SW 1271 (cell line): ENCODE measurements around the gene LRP2BP.

Source experiments
- DNase-seq, 2 experiments: peaks; one replicate each; lab custom pipeline; 2025; lab: John Stamatoyannopoulos, UW

Gene LRP2BP

GRCh38 chr4:185395238-185395955 lies at the start of gene LRP2BP:
Gene LRP2BP (minus strand): TSS chr4:185395924. CDS start chr4:185378186, 17,738 bp downstream.
- no peak for DNase-seq

GRCh38 chr4:185445209-185445608 lies 49.5 kb upstream of the LRP2BP start:
- DNase-seq, result no peak

GRCh38 chr4:185441479-185441878 lies 45.8 kb upstream of the LRP2BP start:
- no peak for DNase-seq

- no peak for DNase-seq
Observed at GRCh38 chr4:185437809-185438208, 42.1 kb upstream of the LRP2BP start.

- no peak for DNase-seq
Observed at GRCh38 chr4:185435466-185435865, 39.7 kb upstream of the LRP2BP start.

GRCh38 chr4:185429660-185430059 lies 33.9 kb upstream of the LRP2BP start:
- DNase-seq, result no peak

- no peak for DNase-seq
Observed at GRCh38 chr4:185426960-185427688, 31.4 kb upstream of the LRP2BP start.

- peak; percentile 56 to 88 for DNase-seq
Observed at GRCh38 chr4:185425647-185426352, 30.1 kb upstream of the LRP2BP start, which contains the start of gene UFSP2. Gene UFSP2 (minus strand): TSS chr4:185425964. CDS start chr4:185425868, 96 bp downstream.

GRCh38 chr4:185424905-185425646 lies 29.4 kb upstream of the LRP2BP start:
- peak in 1 of 2 experiments; percentile 57 for DNase-seq

GRCh38 chr4:185421366-185422124 lies 25.8 kb upstream of the LRP2BP start:
- DNase-seq, result no peak

GRCh38 chr4:185416955-185417354 lies 21.2 kb upstream of the LRP2BP start:
- DNase-seq, result no peak

- DNase-seq, result no peak
Observed at GRCh38 chr4:185412412-185412811, 16.7 kb upstream of the LRP2BP start.

- DNase-seq, result no peak
Observed at GRCh38 chr4:185411849-185412248, 16.1 kb upstream of the LRP2BP start.

GRCh38 chr4:185408432-185408831 lies 12.7 kb upstream of the LRP2BP start:
- DNase-seq, result no peak

GRCh38 chr4:185405296-185405999 lies 9.7 kb upstream of the LRP2BP start:
- no peak for DNase-seq

- DNase-seq, result no peak
Observed at GRCh38 chr4:185404031-185404430, 8.3 kb upstream of the LRP2BP start.

GRCh38 chr4:185399466-185399865 lies 3.7 kb upstream of the LRP2BP start:
- DNase-seq, result no peak

- no peak for DNase-seq
Observed at GRCh38 chr4:185398618-185399017, 2.9 kb upstream of the LRP2BP start.

GRCh38 chr4:185396724-185397385 lies 1.1 kb upstream of the LRP2BP start, which contains the start of gene ANKRD37:
Gene ANKRD37 (plus strand): TSS chr4:185396841. CDS start chr4:185396924, 83 bp downstream.
- DNase-seq, result no peak
